A673 (cell line): ENCODE data around the gene PNPLA2. TPM values are rescaled to one million over a fixed set of nuclear protein-coding genes. Genes with fewer than 3 reads are reported as not detected.

ENCODE experiments used
- BruUV-seq: library from RNA; stranded (reverse); fragments of 400-500 nt; replicated peaks from 2 replicates; lab custom pipeline; 2021; lab: Mats Ljungman, UMichigan
- CTCF ChIA-PET: fragments of 300-600 bp; sonication (Branson Sonifier 250); formaldehyde crosslinking; loops from one replicate; lab custom pipeline; 2022; ENCODE audit warnings: antibody characterized with exemption; lab: Charles Lee
- POLR2A ChIA-PET: fragments of 300-600 bp; sonication (Branson Sonifier 250); formaldehyde crosslinking; loops from one replicate; lab custom pipeline; 2022; ENCODE audit warnings: antibody characterized with exemption; ENCODE audit not compliant: low non-redundant PET; lab: Charles Lee
- DNase-seq: peaks from one replicate; pipeline ENCODE4 v3.0.0-alpha.2; 2015; ENCODE audit warnings: low spot score
- H3K27ac ChIP-seq: fragments of 200-600 bp; sonication (generic); 2 replicates; pipeline ENCODE4 v1.5.1; 2016; ENCODE audit warnings: mixed run types, low read depth, mild to moderate bottlenecking, mixed read lengths, antibody characterized with exemption, low read length; ENCODE audit not compliant: poor library complexity, severe bottlenecking
- H3K27me3 ChIP-seq: fragments of 200-600 bp; sonication (generic); replicated peaks from 2 replicates; pipeline ENCODE4 v1.6.1; 2017; ENCODE audit warnings: mixed run types, low read depth, mild to moderate bottlenecking, mixed read lengths, antibody characterized with exemption, low read length; ENCODE audit not compliant: insufficient read depth, poor library complexity
- H3K36me3 ChIP-seq: fragments of 200-600 bp; sonication (generic); 2 replicates; pipeline ENCODE4 v1.6.1; 2016; ENCODE audit warnings: mixed run types, mild to moderate bottlenecking, mixed read lengths, antibody characterized with exemption, low read length; ENCODE audit not compliant: insufficient read depth, poor library complexity, severe bottlenecking
- H3K4me1 ChIP-seq: fragments of 200-600 bp; sonication (generic); 2 replicates; pipeline ENCODE4 v1.6.1; 2017; ENCODE audit warnings: mixed run types, mild to moderate bottlenecking, mixed read lengths, antibody characterized with exemption, low read length; ENCODE audit not compliant: insufficient read depth, poor library complexity, severe bottlenecking
- H3K4me3 ChIP-seq: fragments of 200-600 bp; sonication (generic); 2 replicates; pipeline ENCODE4 v1.5.1; 2016; ENCODE audit warnings: low read depth, mixed run types, mild to moderate bottlenecking, mixed read lengths, low read length; ENCODE audit not compliant: poor library complexity, severe bottlenecking
- H3K9me3 ChIP-seq: fragments of 200-600 bp; sonication (generic); 2 replicates; pipeline ENCODE4 v1.6.1; 2016; ENCODE audit warnings: mixed run types, low read depth, mild to moderate bottlenecking, mixed read lengths, antibody characterized with exemption, low read length; ENCODE audit not compliant: poor library complexity, severe bottlenecking
- EZH2 ChIP-seq: fragments of 200-600 bp; sonication (generic); IDR thresholded peaks from 2 replicates; pipeline ENCODE4 v1.6.1; 2017; ENCODE audit warnings: borderline replicate concordance, low read depth, mild to moderate bottlenecking, mixed read lengths, antibody characterized with exemption, low read length; ENCODE audit not compliant: poor library complexity, severe bottlenecking
- intact Hi-C: fragments of 100-400 bp; cut with micrococcal nuclease; formaldehyde crosslinking; loops from one replicate; pipeline ENCODE4 v1.10.0; 2022; ENCODE audit not compliant: unreplicated experiment
- total RNA-seq: library from RNA; stranded (reverse); gene quantifications from 2 replicates; pipeline ENCODE4 v1.2.3, GENCODE V29; 2021
- TF ChIP-seq, protein P1 (sequence below): fragments of 300-800, 200-600 bp; sonication (generic); conservative IDR thresholded peaks from 2 replicates; pipeline ENCODE4 v1.5.1; 2017; ENCODE audit warnings: low read depth, mild to moderate bottlenecking, antibody characterized with exemption, low read length, moderate library complexity, mixed read lengths

Gene PNPLA2
- total RNA-seq, 1 experiment from 2014 or later, result 45.4 TPM

DNA sequence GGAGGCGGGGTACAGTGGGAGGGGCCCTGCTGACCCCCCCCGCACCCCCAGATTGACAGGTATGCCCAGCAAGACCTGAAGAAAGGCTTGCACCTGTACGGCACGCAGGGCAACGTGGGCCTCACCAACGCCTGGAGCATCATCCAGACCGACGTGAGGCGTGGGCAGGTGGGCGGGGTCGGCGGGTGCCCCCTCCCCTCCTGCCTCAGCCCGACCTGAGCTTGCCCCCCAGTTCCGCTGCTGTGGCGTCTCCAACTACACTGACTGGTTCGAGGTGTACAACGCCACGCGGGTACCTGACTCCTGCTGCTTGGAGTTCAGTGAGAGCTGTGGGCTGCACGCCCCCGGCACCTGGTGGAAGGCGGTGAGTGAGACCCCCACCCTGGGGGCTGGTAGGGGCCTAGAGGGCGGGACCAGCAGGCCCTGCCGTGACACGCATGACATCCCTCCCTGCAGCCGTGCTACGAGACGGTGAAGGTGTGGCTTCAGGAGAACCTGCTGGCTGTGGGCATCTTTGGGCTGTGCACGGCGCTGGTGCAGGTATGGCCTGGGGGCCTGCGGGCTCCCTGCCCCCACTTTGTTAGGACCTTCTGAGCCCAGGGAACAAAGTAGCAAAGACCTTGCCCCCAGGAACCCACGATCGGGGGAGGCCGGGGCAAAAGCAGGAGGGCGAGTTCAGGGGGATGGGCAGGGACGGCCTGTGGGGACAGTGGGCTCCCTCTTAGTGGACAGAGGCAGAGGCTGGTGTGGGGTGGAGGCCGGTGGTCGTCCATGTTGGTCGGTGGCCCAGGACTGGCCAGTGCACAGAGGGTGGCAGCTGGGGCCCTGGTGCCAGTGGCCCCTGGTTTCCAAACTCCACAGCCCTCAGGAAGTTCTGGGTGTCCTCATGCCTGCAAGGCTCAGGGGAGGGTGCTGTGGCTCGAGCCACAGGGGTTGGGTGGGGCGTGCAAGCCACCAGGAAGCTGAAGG is 47.0 kb downstream of the PNPLA2 start:
- Histone ChIP-seq H3K27me3 (no peaks in the 10 kb centered on the region), H3K4me1 (peaks cover 4% of the 10 kb centered on the region), H3K9me3 (no peaks in the 10 kb centered on the region), H3K36me3 (no peaks in the 10 kb centered on the region), H3K27ac (no peak overlapping the region), H3K4me3 (no peak overlapping the region)
- intact Hi-C loops, result no loop called here
- no peak for TF ChIP-seq EZH2
- TF ChIP-seq, protein P1, sequence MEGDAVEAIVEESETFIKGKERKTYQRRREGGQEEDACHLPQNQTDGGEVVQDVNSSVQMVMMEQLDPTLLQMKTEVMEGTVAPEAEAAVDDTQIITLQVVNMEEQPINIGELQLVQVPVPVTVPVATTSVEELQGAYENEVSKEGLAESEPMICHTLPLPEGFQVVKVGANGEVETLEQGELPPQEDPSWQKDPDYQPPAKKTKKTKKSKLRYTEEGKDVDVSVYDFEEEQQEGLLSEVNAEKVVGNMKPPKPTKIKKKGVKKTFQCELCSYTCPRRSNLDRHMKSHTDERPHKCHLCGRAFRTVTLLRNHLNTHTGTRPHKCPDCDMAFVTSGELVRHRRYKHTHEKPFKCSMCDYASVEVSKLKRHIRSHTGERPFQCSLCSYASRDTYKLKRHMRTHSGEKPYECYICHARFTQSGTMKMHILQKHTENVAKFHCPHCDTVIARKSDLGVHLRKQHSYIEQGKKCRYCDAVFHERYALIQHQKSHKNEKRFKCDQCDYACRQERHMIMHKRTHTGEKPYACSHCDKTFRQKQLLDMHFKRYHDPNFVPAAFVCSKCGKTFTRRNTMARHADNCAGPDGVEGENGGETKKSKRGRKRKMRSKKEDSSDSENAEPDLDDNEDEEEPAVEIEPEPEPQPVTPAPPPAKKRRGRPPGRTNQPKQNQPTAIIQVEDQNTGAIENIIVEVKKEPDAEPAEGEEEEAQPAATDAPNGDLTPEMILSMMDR, result no peak
- ChIA-PET CTCF (no interaction called here), POLR2A (no interaction called here)
- no peak for DNase-seq
- BruUV-seq, result no TSS peak

GRCh38 chr11:866481-866880 is 47.8 kb downstream of the PNPLA2 start:
- no peak for TF ChIP-seq EZH2
- TF ChIP-seq, protein P1, result no peak
- Histone ChIP-seq H3K27me3 (no peaks in the 10 kb centered on the region), H3K27ac (no peak overlapping the region), H3K36me3 (no peaks in the 10 kb centered on the region), H3K4me1 (no peaks in the 10 kb centered on the region), H3K9me3 (no peaks in the 10 kb centered on the region), H3K4me3 (no peak overlapping the region)
- ChIA-PET POLR2A (no interaction called here), CTCF (no interaction called here)
- BruUV-seq, result no TSS peak
- intact Hi-C loops, result no loop called here
- DNase-seq, result no peak

DNA sequence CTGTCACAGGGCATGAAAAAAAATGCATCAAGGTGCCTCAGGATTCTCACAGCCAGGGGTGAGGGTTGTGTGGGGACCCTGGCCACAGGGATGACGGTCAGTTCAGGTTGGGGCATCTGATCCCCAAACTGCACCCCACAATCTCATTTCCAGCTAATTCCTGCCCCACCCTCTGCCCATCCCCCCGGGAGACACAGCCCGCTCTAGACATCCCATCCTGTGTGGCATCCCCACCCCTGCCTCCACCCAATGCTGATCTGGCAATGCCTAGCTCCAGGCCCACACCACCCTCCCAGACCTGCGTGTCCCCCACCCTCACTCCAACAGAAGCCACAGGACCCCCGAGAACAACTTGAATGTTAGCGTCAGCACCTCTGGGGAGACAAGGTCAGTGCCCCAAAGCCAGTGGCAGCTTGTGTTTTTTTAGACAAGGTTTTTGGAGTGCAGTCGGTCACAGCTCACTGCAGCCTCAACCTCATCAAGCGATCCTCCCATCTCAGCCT is 49.2 kb downstream of the PNPLA2 start:
- BruUV-seq, result no TSS peak
- CTCF ChIA-PET, result interaction anchor here (0.7 kb wide), 1 partner anchor 403 kb away, joined by 4 read pairs; no protein-coding TSS in a partner anchor
- Histone ChIP-seq H3K4me3 (no peak overlapping the region), H3K36me3 (no peaks in the 10 kb centered on the region), H3K9me3 (no peaks in the 10 kb centered on the region), H3K27me3 (no peaks in the 10 kb centered on the region), H3K4me1 (no peaks in the 10 kb centered on the region), H3K27ac (no peak overlapping the region)
- POLR2A ChIA-PET, result no interaction called here
- intact Hi-C loops, result no loop called here
- TF ChIP-seq, protein P1, result no peak
- TF ChIP-seq EZH2, result no peak
- DNase-seq, result no peak
